ENCODE data around the gene ARAP1. TPM values are rescaled to one million over a fixed set of nuclear protein-coding genes. Genes with fewer than 3 reads are reported as not detected.

The ARAP1 gene
- total and polyA plus RNA-seq, 10 donors: 76.7 to 365 (median 270) TPM

GRCh38 chr11:72754544-72755155, 2.4 kb upstream of the ARAP1 start:
- 91 to 97% (median 96%) methylated on average over 42 to 48 of the region's 48 CpGs for WGBS, 5 donors
- intact Hi-C loops (cut with DNase I; ENCODE audit: low total_unique reads): no loop called here
- H3K4me1 ChIP-seq: peaks cover 14 to 64% (median 43%) of the 10 kb centered on the region in 6 donors
- no peaks in the 10 kb centered on the region for H3K27me3 ChIP-seq (replicated peaks in 1 of 7)
- TF ChIP-seq POLR2AphosphoS5 (IDR thresholded peaks at IDR 0.05): peak in 1 of 3 donors; percentile 11
- no peak for TF ChIP-seq POLR2A (IDR thresholded peaks at IDR 0.05)
- no peak for TF ChIP-seq CTCF (IDR thresholded peaks at IDR 0.05 in 8 of 11, conservative IDR thresholded peaks at IDR 0.05 in 3 of 11)
- H3K36me3 ChIP-seq: peaks cover 0 to 42% (median 0%) of the 10 kb centered on the region in 6 donors
- no peak overlapping the region for H3K27ac ChIP-seq
- no peak overlapping the region for H3K4me3 ChIP-seq
- H3K9me3 ChIP-seq: no peaks in the 10 kb centered on the region
- DNase-seq: no peak

- TF ChIP-seq POLR2AphosphoS5 (IDR thresholded peaks at IDR 0.05) (no peak), POLR2A (IDR thresholded peaks at IDR 0.05) (no peak), CTCF (IDR thresholded peaks at IDR 0.05 in 8 of 11, conservative IDR thresholded peaks at IDR 0.05 in 3 of 11) (no peak)
- H3K27me3 ChIP-seq (replicated peaks in 1 of 7): no peaks in the 10 kb centered on the region
- intact Hi-C loops (cut with DNase I; ENCODE audit: low total_unique reads): no loop called here
- peaks cover 14 to 64% (median 46%) of the 10 kb centered on the region in 6 donors for H3K4me1 ChIP-seq
- WGBS, 5 donors: 94 to 95% (median 95%) methylated on average over 8 of the region's 8 CpGs
- H3K4me3 ChIP-seq: no peak overlapping the region
- H3K36me3 ChIP-seq: peaks cover 0 to 42% (median 0%) of the 10 kb centered on the region in 6 donors
- H3K9me3 ChIP-seq: no peaks in the 10 kb centered on the region
- peak overlapping the region in 2 of 8 donors; percentile 92 to 94 for H3K27ac ChIP-seq
- no peak for DNase-seq
Measured at GRCh38 chr11:72754149-72754543, 1.9 kb upstream of the ARAP1 start.

DNA sequence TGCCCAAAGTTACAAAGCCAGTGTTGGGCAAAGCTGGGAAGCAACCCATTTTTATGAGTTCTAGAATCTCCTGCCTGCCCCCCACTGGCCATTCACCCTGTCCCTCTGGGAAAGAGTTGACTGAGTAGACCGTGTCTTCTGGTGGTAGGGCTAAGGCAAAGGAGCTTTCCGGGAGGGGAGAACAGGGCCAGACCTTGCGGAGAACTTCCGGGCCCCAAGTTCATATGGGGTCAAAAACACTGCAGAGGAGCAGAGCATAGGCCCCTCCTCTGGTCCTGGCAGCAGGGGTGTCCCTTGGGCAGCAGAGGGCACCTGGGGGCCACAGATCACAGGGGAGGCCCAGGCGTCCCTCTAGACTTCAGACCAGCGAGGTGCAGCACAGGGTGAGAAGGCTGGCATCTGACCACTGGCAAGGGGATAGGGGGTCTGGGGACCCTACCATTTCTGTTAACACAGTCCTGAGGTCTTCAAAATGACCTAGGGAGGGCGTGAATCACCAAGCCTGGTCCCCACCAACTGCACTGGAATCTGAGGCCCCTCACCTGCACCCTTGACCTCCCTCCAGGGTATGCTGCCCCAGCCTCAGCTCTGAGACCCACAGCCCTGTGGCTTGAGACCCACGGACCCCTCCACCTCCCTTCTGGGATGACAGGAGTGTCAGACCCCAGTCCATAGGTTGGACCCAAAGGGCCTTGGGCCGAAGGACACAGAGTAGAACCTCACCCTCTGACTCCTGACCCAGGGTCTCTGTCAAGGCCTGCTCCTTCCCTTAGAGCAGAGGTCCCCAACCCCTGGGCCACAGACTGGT, 1.3 kb upstream of the ARAP1 start:
- TF ChIP-seq CTCF (IDR thresholded peaks at IDR 0.05 in 8 of 11, conservative IDR thresholded peaks at IDR 0.05 in 3 of 11) (peak in 1 of 11 experiments; percentile 5), POLR2A (IDR thresholded peaks at IDR 0.05) (no peak)
- Histone ChIP-seq H3K36me3 (peaks cover 0 to 40% (median 0%) of the 10 kb centered on the region in 6 donors), H3K4me3 (peak overlapping the region in 1 of 8 donors; percentile 97), H3K4me1 (peaks cover 14 to 64% (median 49%) of the 10 kb centered on the region in 6 donors), H3K27me3 (replicated peaks in 1 of 7) (no peaks in the 10 kb centered on the region), H3K9me3 (no peaks in the 10 kb centered on the region), H3K27ac (peak overlapping the region in 3 of 8 donors; percentile 88 to 94 (median 92))
- intact Hi-C loops (cut with DNase I; ENCODE audit: low total_unique reads): no loop called here
- no peak for DNase-seq
- 86 to 91% (median 87%) methylated on average over 7 to 9 of the region's 9 CpGs for WGBS, 5 donors

All from spleen (tissue), 11 donors.